SK-N-SH (cell line): ENCODE data around the gene OSBPL10. TPM values are rescaled to one million over a fixed set of nuclear protein-coding genes. Genes with fewer than 3 reads are reported as not detected.

Source experiments
- CTCF ChIA-PET: fragments of 300-600, 350-600 bp; formaldehyde crosslinking; extraction: SDS; loops from one replicate; lab custom pipeline; 2021; lab: Yijun Ruan, JAX
- POLR2A ChIA-PET: fragments of 350-600 bp; sonication (Branson Sonifier 250); formaldehyde crosslinking; extraction: SDS; loops from one replicate; lab custom pipeline; 2020; ENCODE audit warnings: antibody characterized with exemption, inconsistent platforms; lab: Yijun Ruan, JAX
- DNase-seq: peaks from one replicate; pipeline ENCODE4 v3.0.0; 2012
- H2AFZ ChIP-seq: fragments of 200-600 bp; sonication (generic); 2 replicates; pipeline ENCODE4 v1.8.1; 2016; ENCODE audit warnings: antibody characterized with exemption, mild to moderate bottlenecking, low read depth
- H3F3A ChIP-seq: fragments of 200-600 bp; sonication (generic); replicated peaks from 2 replicates; pipeline ENCODE3; 2016; ENCODE audit warnings: antibody characterized with exemption, mild to moderate bottlenecking; ENCODE audit not compliant: insufficient read depth
- H3K27ac ChIP-seq, 2 experiments: fragments of 200-500 bp in 1 of 2; fragments of 200-600 bp in 1 of 2; sonication (Bioruptor generic) in 1 of 2; sonication (generic), shearing (Covaris generic) in 1 of 2; 2 replicates each; pipeline versions ENCODE4 v1.5.1 to v1.6.1; 2014 to 2016; ENCODE audit warnings: low read depth in 2 of 2, inconsistent platforms in 1 of 2, low read length in 1 of 2, mild to moderate bottlenecking in 1 of 2, mixed read lengths in 1 of 2
- H3K27me3 ChIP-seq: fragments of 200-600 bp; sonication (generic), shearing (Covaris generic); 2 replicates; pipeline ENCODE4 v1.6.1; 2016; ENCODE audit warnings: mixed run types; ENCODE audit not compliant: insufficient read depth
- H3K36me3 ChIP-seq, 2 experiments: fragments of 200-500 bp in 1 of 2; fragments of 200-600 bp in 1 of 2; sonication (Bioruptor generic) in 1 of 2; sonication (generic) in 1 of 2; replicated peaks in 1 of 2; 2 replicates each; pipeline versions ENCODE3 to v1.5.1; 2014 to 2016; ENCODE audit warnings: low read length in 1 of 2, mild to moderate bottlenecking in 1 of 2; ENCODE audit not compliant: insufficient read depth in 2 of 2, control insufficient read depth in 1 of 2
- H3K4me1 ChIP-seq, 2 experiments: fragments of 200-500 bp in 1 of 2; fragments of 200-600 bp in 1 of 2; sonication (Bioruptor generic) in 1 of 2; sonication (generic), shearing (Covaris generic) in 1 of 2; 2 replicates each; pipeline versions ENCODE4 v1.5.1 to v1.6.1; 2014 to 2016; ENCODE audit warnings: low read depth in 1 of 2, low read length in 1 of 2, mixed run types in 1 of 2; ENCODE audit not compliant: insufficient read depth in 2 of 2, control insufficient read depth in 1 of 2
- H3K4me2 ChIP-seq: fragments of 200-600 bp; sonication (generic), shearing (Covaris generic); 2 replicates; pipeline ENCODE4 v1.6.1; 2017; ENCODE audit warnings: mixed run types
- H3K4me3 ChIP-seq, 2 experiments: fragments of 200-500 bp in 1 of 2; fragments of 200-600 bp in 1 of 2; sonication (Bioruptor generic) in 1 of 2; sonication (generic), shearing (Covaris generic) in 1 of 2; 2 replicates each; pipeline versions ENCODE4 v1.5.1 to v1.8.1; 2014 to 2016; ENCODE audit warnings: low read depth in 2 of 2, inconsistent platforms in 1 of 2, low read length in 1 of 2, mild to moderate bottlenecking in 1 of 2, mixed read lengths in 1 of 2, moderate library complexity in 1 of 2
- H3K79me2 ChIP-seq: fragments of 200-600 bp; sonication (generic); 2 replicates; pipeline ENCODE4 v1.8.1; 2017; ENCODE audit warnings: mild to moderate bottlenecking; ENCODE audit not compliant: insufficient read depth
- H3K9ac ChIP-seq: fragments of 200-600 bp; sonication (generic); 2 replicates; pipeline ENCODE4 v1.6.1; 2017; ENCODE audit warnings: mixed run types
- H3K9me2 ChIP-seq: fragments of 200-600 bp; sonication (generic); 2 replicates; pipeline ENCODE4 v1.6.1; 2017; ENCODE audit warnings: mixed run types
- H3K9me3 ChIP-seq: fragments of 200-600 bp; sonication (generic); 2 replicates; pipeline ENCODE4 v1.6.1; 2017; ENCODE audit warnings: mixed run types, mild to moderate bottlenecking, moderate library complexity
- H4K20me1 ChIP-seq: fragments of 200-600 bp; sonication (generic); 2 replicates; pipeline ENCODE4 v1.6.1; 2017; ENCODE audit warnings: mild to moderate bottlenecking, mixed run types; ENCODE audit not compliant: insufficient read depth
- CHD2 ChIP-seq: fragments of 150-350 bp; IDR thresholded peaks from 2 replicates; pipeline ENCODE4 v1.6.1; 2018; ENCODE audit warnings: low read length; ENCODE audit not compliant: partially characterized antibody
- ELF1 ChIP-seq: IDR thresholded peaks from 2 replicates; pipeline ENCODE4 v1.4.0; 2012
- EZH2phosphoT487 ChIP-seq: fragments of 200-600 bp; sonication (generic); IDR thresholded peaks from 2 replicates; pipeline ENCODE4 v1.6.1; 2017; ENCODE audit warnings: low read depth, mixed run types, mild to moderate bottlenecking, antibody characterized with exemption, moderate library complexity, borderline replicate concordance
- FOXJ3 ChIP-seq: sonication (generic); formaldehyde crosslinking; IDR thresholded peaks from 2 replicates; pipeline ENCODE4 v1.5.1; 2020; ENCODE audit warnings: mild to moderate bottlenecking, missing genetic modification reagents
- FOXM1 ChIP-seq: IDR thresholded peaks from 2 replicates; pipeline ENCODE4 v1.4.0; 2012; ENCODE audit warnings: low read depth, mild to moderate bottlenecking
- IRF3 ChIP-seq: fragments of 150-350 bp; IDR thresholded peaks from 2 replicates; pipeline ENCODE4 v1.6.1; 2016; ENCODE audit warnings: mild to moderate bottlenecking, low read depth, low read length
- MAX ChIP-seq: IDR thresholded peaks from 2 replicates; pipeline ENCODE4 v1.4.0; 2012; ENCODE audit warnings: low read depth
- MEF2A ChIP-seq: IDR thresholded peaks from 2 replicates; pipeline ENCODE4 v1.4.0; 2012; ENCODE audit warnings: low read depth, borderline replicate concordance
- MXI1 ChIP-seq: IDR thresholded peaks from 2 replicates; pipeline ENCODE4 v1.6.1; 2012; ENCODE audit warnings: mild to moderate bottlenecking, low read depth, low read length, improper control_type of control experiment
- NFIC ChIP-seq: IDR thresholded peaks from 2 replicates; pipeline ENCODE4 v1.4.0; 2012; ENCODE audit warnings: borderline replicate concordance
- RAD21 ChIP-seq: IDR thresholded peaks from 2 replicates; pipeline ENCODE4 v1.6.1; 2012; ENCODE audit warnings: mild to moderate bottlenecking, low read length
- REST ChIP-seq: IDR thresholded peaks from 2 replicates; pipeline ENCODE4 v1.6.1; 2012; ENCODE audit warnings: mild to moderate bottlenecking, low read depth, low read length, moderate library complexity
- SIN3A ChIP-seq: IDR thresholded peaks from 2 replicates; pipeline ENCODE4 v1.6.1; 2012; ENCODE audit warnings: low read depth, mild to moderate bottlenecking, low read length, moderate library complexity, borderline replicate concordance
- SMC3 ChIP-seq: IDR thresholded peaks from 2 replicates; pipeline ENCODE4 v1.6.1; 2012; ENCODE audit warnings: low read depth, low read length, improper control_type of control experiment
- USF1 ChIP-seq: IDR thresholded peaks from 2 replicates; pipeline ENCODE4 v1.4.0; 2012; ENCODE audit warnings: low read depth, borderline replicate concordance
- USF2 ChIP-seq: fragments of 150-350 bp; IDR thresholded peaks from 2 replicates; pipeline ENCODE4 v1.6.1; 2017; ENCODE audit warnings: antibody characterized with exemption, low read length, low read depth, borderline replicate concordance
- YY1 ChIP-seq: IDR thresholded peaks from 2 replicates; pipeline ENCODE4 v1.4.0; 2012; ENCODE audit warnings: low read depth, mild to moderate bottlenecking
- ZBTB33 ChIP-seq: IDR thresholded peaks from 2 replicates; pipeline ENCODE4 v1.4.0; 2012; ENCODE audit warnings: low read depth, borderline replicate concordance
- WGBS: methylation state at CpG from one replicate; pipeline ENCODE4 v1.1.6; 2017; ENCODE audit warnings: low lambda C conversion rate; 5-methylcytosine and 5-hydroxymethylcytosine counted together
- polyA plus RNA-seq, 3 experiments: library from polyadenylated mRNA; depleted of rRNA; stranded (reverse); fragments of >200 nt; gene quantifications; 2 replicates each; pipeline ENCODE4 v1.2.3, GENCODE V29; 2012
- TF ChIP-seq, protein P1 (sequence below): fragments of 200-600 bp; sonication (generic); IDR thresholded peaks from 2 replicates; pipeline ENCODE4 v1.6.1; 2017; ENCODE audit warnings: antibody characterized with exemption, mild to moderate bottlenecking, moderate library complexity
- TF ChIP-seq, protein P2 (sequence below): IDR thresholded peaks from 2 replicates; pipeline ENCODE4; 2012

The OSBPL10 gene
- polyA plus RNA-seq, 1 of the 3 experiments (the other 2 are of a cell fraction), result 0.12 TPM

- no peaks in the 10 kb centered on the region for H3K4me1 ChIP-seq
- DNase-seq, result no peak
- H3K27me3 ChIP-seq, result no peaks in the 10 kb centered on the region
- H3K36me3 ChIP-seq, result no peaks in the 10 kb centered on the region
- H3K9ac ChIP-seq, result no peak overlapping the region
- no peaks in the 10 kb centered on the region for H3K79me2 ChIP-seq
- POLR2A ChIA-PET, result no interaction called here
- H3K9me3 ChIP-seq, result no peaks in the 10 kb centered on the region
- H4K20me1 ChIP-seq, result no peaks in the 10 kb centered on the region
- H2AFZ ChIP-seq, result no peak overlapping the region
- TF ChIP-seq REST, result no peak
- TF ChIP-seq ZBTB33, result no peak
- TF ChIP-seq USF1, result no peak
- TF ChIP-seq CHD2, result no peak
- no peak for TF ChIP-seq ELF1
- no peak for TF ChIP-seq MEF2A
- TF ChIP-seq, protein P1, sequence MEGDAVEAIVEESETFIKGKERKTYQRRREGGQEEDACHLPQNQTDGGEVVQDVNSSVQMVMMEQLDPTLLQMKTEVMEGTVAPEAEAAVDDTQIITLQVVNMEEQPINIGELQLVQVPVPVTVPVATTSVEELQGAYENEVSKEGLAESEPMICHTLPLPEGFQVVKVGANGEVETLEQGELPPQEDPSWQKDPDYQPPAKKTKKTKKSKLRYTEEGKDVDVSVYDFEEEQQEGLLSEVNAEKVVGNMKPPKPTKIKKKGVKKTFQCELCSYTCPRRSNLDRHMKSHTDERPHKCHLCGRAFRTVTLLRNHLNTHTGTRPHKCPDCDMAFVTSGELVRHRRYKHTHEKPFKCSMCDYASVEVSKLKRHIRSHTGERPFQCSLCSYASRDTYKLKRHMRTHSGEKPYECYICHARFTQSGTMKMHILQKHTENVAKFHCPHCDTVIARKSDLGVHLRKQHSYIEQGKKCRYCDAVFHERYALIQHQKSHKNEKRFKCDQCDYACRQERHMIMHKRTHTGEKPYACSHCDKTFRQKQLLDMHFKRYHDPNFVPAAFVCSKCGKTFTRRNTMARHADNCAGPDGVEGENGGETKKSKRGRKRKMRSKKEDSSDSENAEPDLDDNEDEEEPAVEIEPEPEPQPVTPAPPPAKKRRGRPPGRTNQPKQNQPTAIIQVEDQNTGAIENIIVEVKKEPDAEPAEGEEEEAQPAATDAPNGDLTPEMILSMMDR, result no peak
- TF ChIP-seq FOXM1, result no peak
- no peak for TF ChIP-seq IRF3
- TF ChIP-seq RAD21, result no peak
- TF ChIP-seq YY1, result no peak
- no peak for TF ChIP-seq FOXJ3 (CRISPR knock-in tag)
- no peak for TF ChIP-seq NFIC
- TF ChIP-seq SMC3, result no peak
- no peak for TF ChIP-seq USF2
- TF ChIP-seq SIN3A, result no peak
- TF ChIP-seq, protein P2, sequence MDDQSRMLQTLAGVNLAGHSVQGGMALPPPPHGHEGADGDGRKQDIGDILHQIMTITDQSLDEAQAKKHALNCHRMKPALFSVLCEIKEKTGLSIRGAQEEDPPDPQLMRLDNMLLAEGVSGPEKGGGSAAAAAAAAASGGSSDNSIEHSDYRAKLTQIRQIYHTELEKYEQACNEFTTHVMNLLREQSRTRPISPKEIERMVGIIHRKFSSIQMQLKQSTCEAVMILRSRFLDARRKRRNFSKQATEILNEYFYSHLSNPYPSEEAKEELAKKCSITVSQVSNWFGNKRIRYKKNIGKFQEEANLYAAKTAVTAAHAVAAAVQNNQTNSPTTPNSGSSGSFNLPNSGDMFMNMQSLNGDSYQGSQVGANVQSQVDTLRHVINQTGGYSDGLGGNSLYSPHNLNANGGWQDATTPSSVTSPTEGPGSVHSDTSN, result no peak
- TF ChIP-seq EZH2phosphoT487, result no peak
- TF ChIP-seq MXI1, result no peak
- no peak for TF ChIP-seq MAX
- WGBS, result 14% methylated on average over 1 of the region's 1 CpG
- H3K27ac ChIP-seq, result no peak overlapping the region
- no peak overlapping the region for H3K4me2 ChIP-seq
- H3K4me3 ChIP-seq, result no peak overlapping the region
- no peaks in the 10 kb centered on the region for H3F3A ChIP-seq
- H3K9me2 ChIP-seq, result no peaks in the 10 kb centered on the region
- CTCF ChIA-PET, result no interaction called here
Observed at GRCh38 chr3:31667582-31667981, 313.5 kb downstream of the OSBPL10 start.
